HG03025 (cell line): Measurements from ENCODE around the gene DNAI4.
"Not testable (repeated sequence)": the region's sequence is repeated elsewhere in the genome, so short reads cannot be mapped to it uniquely, and the experiment has no call there.

Experiments used
- ATAC-seq: cut with Tn5 transposase; IDR thresholded peaks from one replicate; pipeline ENCODE4 v1.9.1; 2021; ENCODE audit warnings: mild to moderate bottlenecking, moderate library complexity; ENCODE audit not compliant: unreplicated experiment, low FRiP score

DNAI4 gene

GRCh38 chr1:66929999-66930822 lies 5.6 kb upstream of the DNAI4 start:
- ATAC-seq = peak; percentile 70

GRCh38 chr1:66929691-66929998 lies 5.0 kb upstream of the DNAI4 start:
- no peak for ATAC-seq

DNA sequence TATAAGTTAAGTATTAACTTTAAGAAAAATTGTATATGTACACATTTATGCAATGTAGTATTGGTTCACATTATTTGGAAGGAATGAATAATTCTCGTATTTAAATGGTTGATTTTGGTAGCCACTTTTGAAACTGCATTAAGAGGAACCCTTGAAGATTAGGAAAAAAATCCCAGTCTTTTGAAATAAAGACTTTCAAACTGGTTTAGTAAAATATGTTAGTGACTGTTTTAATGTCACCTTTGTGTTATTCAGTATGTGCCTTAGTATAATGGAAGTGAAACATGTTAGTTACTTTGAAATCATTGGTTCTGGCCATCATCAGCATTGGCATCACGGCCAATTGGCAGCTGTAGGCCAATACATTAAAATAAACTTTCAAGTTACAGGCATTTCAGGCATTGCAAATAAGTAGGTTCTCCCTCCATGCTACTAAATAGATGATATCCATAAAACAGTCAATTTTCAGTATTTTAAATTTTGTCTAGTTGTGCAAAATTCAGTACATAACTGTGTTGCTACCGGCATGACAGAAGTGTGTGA lies 4.6 kb upstream of the DNAI4 start:
- no peak for ATAC-seq

DNA sequence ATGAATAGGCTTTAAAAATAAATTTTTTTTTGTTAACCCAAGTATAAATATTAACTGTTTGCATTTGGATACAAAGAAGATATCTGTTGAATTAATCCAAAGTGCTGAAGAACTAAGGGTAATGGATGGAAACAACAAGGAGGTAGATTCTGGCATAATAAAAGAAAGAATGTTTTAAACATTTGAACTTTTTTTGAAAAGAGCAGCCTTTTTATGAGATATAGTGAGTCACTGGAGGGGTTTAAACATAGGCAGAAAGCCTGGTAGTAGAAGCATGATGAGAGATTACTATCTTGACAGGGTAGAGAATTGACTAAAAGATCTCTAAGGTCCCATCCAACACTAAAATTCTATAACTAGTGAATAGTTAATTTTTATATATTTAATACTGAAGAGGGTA lies 2.9 kb upstream of the DNAI4 start:
- no peak for ATAC-seq

GRCh38 chr1:66925944-66926343 lies 1.3 kb upstream of the DNAI4 start:
- ATAC-seq = no peak

DNA sequence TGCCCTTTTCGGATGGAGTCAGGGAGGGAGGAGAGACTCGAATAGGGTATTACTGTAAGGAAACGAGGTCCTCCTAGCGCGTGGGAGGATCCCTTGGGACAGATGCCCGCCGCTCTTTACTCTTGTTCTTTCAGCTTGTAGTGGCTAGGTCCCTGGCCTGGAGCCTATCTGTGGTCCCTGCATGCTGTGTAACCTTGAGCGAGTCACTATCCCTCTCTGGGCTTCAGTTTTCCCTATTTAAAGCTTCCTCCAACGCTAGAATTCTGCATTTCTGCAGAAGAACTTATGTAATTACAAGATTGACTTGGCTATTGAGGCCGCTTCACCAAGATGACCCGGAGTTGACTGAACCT lies 878 bp upstream of the DNAI4 start:
- peak; percentile 2 for ATAC-seq

DNA sequence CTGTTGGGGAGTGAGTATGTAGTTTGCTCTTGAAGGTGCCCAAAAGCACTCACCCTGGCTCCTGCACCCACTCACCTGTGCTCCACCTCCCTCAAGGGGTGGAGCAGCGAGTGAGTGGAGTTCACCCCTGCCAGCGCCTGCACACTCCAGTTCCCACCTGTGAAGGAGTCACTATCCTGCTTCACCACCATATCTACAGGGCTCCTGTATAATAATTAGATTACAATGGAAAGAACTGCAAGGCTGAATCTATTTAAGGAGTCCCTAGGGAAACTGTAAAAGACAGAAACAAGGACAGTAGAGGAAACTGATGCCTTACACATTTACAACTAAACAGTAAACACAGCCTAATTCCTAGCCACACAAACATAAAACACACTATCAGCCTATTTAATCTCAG lies 4.1 kb downstream of the DNAI4 start:
- ATAC-seq = no peak

DNA sequence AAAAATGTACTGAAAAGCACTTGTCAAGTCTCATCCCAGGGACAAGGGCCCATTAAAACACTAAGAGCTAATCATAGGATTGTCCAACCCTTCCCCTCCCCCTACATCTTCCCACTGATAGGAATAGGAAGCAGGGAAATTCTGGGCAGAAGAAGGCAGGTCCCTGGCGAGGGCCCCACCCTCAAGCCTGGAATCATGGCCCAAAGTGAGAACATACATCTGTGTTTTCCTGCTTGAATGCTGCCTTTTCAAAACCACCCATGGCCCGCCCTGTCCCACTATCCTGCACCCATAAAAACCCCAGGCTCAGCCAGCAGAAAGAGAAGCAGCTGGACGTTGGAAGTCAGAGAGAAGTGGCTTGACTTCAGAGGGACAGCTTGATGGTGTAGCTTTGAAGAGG lies 4.8 kb downstream of the DNAI4 start:
- ATAC-seq = no peak

DNA sequence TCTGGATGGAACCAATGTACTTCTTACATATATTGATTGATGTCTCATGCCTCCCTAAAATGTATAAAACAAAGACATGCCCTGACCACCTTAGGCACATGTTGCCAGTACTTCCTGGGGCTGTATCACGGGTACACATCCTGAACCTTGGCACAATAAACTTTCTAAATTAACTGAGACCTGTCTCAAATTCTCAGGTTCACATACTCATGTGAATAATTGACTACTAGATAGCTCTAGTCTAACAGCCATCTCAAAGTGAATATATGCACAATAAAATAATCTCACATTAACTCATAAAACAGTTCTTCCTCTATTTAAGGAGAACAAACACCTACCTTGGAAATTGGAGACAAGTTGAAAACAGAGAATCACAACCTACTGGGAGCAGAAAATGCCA lies 5.6 kb downstream of the DNAI4 start:
- no peak for ATAC-seq

- ATAC-seq = no peak
These were observed 7.2 kb downstream of the DNAI4 start for GRCh38 chr1:66917476-66917875.

DNA sequence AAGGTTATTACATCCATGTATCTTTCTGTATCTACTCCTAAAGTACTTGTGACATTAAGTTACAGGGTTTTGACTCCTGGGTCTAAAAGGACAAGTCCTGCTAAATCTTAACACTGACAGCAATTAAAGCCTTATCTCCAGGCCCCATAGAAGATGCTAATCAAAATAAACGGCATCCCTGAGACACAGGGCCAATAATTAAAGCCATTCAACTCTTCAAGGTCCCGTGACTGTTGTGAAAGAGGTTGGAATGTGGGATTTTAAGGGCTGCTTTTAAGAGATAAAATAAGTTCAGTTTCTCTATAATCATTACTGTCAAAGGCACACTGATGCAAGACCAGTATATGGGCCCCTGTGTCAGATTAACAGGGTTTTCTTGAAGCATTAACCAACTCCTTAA lies 8.3 kb downstream of the DNAI4 start:
- no peak for ATAC-seq

DNA sequence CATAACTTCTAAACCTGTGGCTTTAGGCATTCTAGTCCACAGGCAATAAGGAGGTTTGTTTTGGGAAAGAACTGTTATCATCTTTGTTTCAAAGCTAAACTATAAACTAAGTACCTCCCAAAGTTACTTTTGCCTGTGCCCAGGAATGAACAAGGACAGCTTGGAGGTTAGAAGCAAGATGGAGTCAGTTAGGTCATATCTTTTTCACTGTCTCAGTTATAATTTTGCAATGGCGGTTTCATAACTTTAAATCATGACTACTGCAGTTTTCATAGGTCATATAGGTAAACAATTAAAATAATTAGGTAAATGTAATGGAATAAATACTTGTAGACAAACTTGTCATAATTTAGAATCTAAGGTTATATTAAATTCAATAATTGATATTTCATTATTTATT lies 9.5 kb downstream of the DNAI4 start:
- ATAC-seq = not testable (repeated sequence)

GRCh38 chr1:66893712-66894111 lies 30.9 kb downstream of the DNAI4 start:
- ATAC-seq = no peak

DNA sequence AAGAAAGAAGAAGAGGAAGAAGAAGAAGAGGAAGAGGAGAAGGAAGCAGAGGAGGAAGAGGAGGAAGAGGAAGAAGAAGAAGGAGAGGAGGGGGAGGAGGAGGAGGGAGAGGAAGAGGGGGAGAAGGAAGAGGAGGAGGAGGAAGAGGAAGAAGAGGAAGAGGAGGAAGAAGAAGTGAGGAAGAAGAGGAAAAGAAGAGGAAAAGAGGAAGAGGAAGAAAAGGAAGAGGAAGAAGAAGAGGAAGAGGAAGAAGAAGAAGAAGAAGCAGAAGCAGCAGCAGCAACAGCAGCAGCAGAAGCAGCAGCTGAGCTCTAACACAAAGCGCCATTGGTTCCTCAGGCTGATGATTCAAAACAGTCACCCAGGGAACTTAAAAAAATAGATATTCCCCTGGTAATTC lies 34.0 kb downstream of the DNAI4 start:
- ATAC-seq = no peak

DNA sequence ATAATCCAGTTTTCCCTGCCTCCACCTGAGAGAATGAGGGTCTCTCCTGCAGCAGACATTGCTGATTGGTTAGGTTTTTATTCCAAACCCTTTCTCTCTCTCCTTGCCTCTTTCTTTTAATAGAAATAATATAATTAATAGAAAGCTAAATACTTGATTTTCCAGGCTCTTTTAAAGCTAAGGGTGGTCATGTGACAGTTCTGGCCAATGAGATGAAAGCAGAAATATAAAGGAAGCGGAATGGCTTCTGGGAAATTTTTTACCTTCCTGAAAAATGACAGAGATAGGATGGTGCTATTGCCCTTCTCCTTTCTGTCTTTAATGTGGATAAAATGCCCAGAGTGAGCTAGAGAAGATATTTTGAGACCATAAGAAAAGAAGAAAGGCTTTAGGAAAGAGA lies 35.6 kb downstream of the DNAI4 start:
- no peak for ATAC-seq

DNA sequence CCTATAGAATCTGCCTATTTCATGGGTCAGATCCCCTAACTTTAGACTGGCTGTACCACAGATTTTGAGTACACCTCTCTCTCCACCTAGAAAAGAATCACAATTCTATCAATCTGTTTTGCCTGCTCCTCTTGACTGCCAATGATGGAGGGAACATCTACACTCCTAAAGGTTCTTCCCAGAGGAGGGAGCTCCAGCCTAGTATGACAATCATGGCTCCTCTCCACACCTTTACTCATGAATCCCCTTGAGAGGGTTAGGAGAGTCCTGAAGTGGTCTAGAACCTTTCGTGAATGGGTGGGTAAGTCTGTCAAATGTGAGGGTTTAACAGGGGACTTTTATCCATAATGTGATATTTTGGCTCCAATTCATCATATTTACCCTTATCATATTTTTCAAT lies 48.0 kb downstream of the DNAI4 start:
- ATAC-seq = no peak

DNA sequence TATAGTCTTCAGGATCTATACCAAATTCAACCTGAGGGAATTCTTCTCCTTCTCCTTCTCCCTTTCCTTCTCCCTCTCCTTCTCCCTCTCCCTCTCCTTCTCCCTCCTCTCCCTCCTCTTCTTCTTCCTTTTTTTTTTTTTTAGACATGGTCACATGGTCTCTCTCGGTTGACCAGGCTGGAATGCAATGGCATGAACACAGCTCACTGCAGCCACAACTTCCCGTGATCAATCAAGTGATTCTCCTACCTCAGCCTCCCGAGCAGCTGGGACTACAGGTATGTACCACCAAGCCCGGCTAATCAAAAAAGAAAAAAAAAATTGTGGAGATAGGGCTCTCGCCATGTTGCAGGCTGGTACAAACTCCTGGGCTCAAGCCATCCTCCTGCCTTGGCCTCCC lies 51.5 kb downstream of the DNAI4 start:
- no peak for ATAC-seq

- not testable (repeated sequence) for ATAC-seq
These were observed 52.6 kb downstream of the DNAI4 start for GRCh38 chr1:66872024-66872423.

DNA sequence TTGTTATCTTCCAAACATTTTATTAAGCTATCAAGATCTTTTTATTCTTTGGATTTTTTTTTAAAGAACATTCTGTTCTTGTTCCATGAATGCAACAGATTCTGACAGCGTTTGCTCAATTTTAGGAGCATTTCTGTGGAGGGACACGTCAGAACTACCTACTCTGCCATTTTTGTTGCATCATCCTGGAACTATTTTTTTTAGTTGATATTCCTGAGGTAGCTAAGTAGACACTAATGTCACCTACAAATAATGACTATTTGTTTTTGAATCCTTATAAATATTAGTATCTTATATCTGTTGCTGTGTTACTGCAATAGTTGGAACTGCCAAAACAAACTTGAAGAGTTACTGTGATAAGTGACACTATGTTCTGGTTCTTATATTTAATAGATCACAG lies 57.2 kb downstream of the DNAI4 start:
- ATAC-seq = no peak

DNA sequence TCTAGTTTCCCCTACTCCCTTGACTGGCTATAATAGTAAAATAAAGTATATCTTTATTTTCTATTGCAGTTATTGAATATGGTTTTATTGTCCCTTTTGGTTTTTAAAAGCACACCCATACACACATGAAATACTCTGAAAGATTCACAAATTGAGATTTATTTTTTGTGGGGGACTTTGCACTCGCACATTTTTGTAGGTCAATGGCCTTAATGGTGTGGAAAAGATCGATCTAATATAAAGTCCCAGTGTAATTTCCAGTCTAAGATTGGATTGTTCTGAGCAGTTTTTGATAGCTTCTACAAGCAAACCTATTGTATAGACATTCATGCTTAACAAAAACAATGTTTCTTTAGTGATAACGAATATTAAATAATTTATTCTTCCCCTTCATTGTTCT lies 64.1 kb downstream of the DNAI4 start:
- ATAC-seq = no peak

GRCh38 chr1:66853379-66853778 lies 71.3 kb downstream of the DNAI4 start:
- no peak for ATAC-seq

- no peak for ATAC-seq
These were observed 71.8 kb downstream of the DNAI4 start for GRCh38 chr1:66852870-66853269.

GRCh38 chr1:66850989-66851388 lies 73.7 kb downstream of the DNAI4 start:
- no peak for ATAC-seq
